ENCODE data around the gene TTC21A.

TTC21A gene

GRCh38 chr3:39139442-39139841 lies 32.0 kb downstream of the TTC21A start:
- DNase-seq (ENCODE audit: low spot score) = no peak
- no peak for TF ChIP-seq CTCF (IDR thresholded peaks at IDR 0.05; ENCODE audit: extremely low read depth, missing control alignments)

GRCh38 chr3:39140341-39140971 lies 33.0 kb downstream of the TTC21A start:
- DNase-seq (ENCODE audit: low spot score) = no peak
- TF ChIP-seq CTCF (IDR thresholded peaks at IDR 0.05; ENCODE audit: extremely low read depth, missing control alignments) = no peak

- TF ChIP-seq CTCF (IDR thresholded peaks at IDR 0.05; ENCODE audit: extremely low read depth, missing control alignments) = no peak
Measured at GRCh38 chr3:39141171-39141995, 33.9 kb downstream of the TTC21A start.

GRCh38 chr3:39142067-39142466 lies 34.6 kb downstream of the TTC21A start:
- no peak for TF ChIP-seq CTCF (IDR thresholded peaks at IDR 0.05; ENCODE audit: extremely low read depth, missing control alignments)
- no peak for DNase-seq (ENCODE audit: low spot score)

More at GRCh38 chr3:39141171-39141995, 33.9 kb downstream of the TTC21A start:
- DNase-seq (ENCODE audit: low spot score) = no peak

- no peak for TF ChIP-seq CTCF (IDR thresholded peaks at IDR 0.05; ENCODE audit: extremely low read depth, missing control alignments)
- no peak for DNase-seq (ENCODE audit: low spot score)
Measured at GRCh38 chr3:39143051-39143885, 35.8 kb downstream of the TTC21A start.

GRCh38 chr3:39144095-39144747 lies 36.7 kb downstream of the TTC21A start:
- TF ChIP-seq CTCF (IDR thresholded peaks at IDR 0.05; ENCODE audit: extremely low read depth, missing control alignments) = no peak

More at GRCh38 chr3:39144095-39144747, 36.7 kb downstream of the TTC21A start:
- DNase-seq (ENCODE audit: low spot score) = no peak

Data from GM20000 (cell line).